NCI-H2029 (cell line): ENCODE measurements around the gene RSPO4.

Source experiments
- DNase-seq: peaks from one replicate; lab custom pipeline; 2025; lab: John Stamatoyannopoulos, UW

RSPO4 gene

GRCh38 chr20:942611-943010 is 59.5 kb downstream of the RSPO4 start:
- DNase-seq = no peak

GRCh38 chr20:940926-941325 is 61.2 kb downstream of the RSPO4 start:
- no peak for DNase-seq

DNA sequence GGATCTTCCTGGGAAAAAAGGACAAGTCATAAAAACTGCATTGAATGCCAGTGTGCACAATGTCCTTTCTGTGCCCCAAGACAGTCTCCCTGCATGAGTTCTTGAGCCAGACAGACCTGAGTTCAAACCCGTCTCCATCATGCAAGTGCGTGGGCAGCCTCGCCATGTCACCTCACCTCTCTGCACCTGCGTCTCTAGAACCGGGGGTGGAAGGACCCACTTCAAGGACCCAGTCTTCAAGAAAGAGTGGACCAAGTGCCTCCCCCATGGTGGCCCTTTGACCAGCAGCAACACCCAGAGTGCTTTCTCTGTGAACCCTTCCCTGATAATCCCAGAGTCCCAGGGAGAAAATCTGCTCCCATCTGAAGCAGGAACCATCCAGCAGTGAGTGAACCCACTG is 62.5 kb downstream of the RSPO4 start:
- DNase-seq = no peak

DNA sequence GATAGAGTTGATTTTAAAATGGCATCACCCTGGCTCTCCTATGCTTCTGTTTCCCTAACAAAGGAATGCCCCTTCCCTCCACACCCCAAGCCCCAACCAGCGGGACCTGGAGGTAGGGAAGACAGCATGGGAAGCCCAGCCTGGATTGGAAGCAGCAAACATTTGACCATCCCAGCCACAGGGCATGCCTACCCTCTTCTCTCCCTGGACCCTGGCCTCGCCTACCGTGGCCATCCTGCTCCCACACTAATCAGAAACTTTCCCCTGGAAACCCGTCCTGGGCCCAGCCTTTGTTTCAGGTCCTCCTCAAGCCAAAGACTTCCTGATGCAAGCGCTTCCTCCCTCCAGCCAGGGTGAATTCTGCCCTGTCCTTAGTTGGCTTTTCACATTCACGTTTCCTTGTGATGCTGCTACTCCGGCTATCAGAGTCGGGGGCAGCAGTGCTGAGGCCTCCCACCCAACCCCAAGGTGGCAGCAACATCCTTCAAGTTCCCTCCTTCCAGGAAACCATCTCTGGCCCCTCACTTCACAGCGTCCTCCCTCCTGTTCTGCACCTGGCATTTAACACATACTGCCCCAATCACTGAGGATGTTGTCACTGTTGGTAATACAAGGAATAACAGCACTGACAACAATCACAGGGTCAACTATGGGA is 67.8 kb downstream of the RSPO4 start:
- no peak for DNase-seq

- DNase-seq = no peak
Measured at GRCh38 chr20:933029-933428, 69.1 kb downstream of the RSPO4 start.

GRCh38 chr20:931401-931800 is 70.7 kb downstream of the RSPO4 start:
- DNase-seq = no peak

GRCh38 chr20:926670-927069 is 75.4 kb downstream of the RSPO4 start:
- no peak for DNase-seq

GRCh38 chr20:925516-925915 is 76.6 kb downstream of the RSPO4 start:
- DNase-seq = no peak

GRCh38 chr20:924639-925038 is 77.5 kb downstream of the RSPO4 start:
- no peak for DNase-seq

- no peak for DNase-seq
Measured at GRCh38 chr20:922781-923180, 79.3 kb downstream of the RSPO4 start.

GRCh38 chr20:921068-921467 is 81.0 kb downstream of the RSPO4 start:
- DNase-seq = no peak

DNA sequence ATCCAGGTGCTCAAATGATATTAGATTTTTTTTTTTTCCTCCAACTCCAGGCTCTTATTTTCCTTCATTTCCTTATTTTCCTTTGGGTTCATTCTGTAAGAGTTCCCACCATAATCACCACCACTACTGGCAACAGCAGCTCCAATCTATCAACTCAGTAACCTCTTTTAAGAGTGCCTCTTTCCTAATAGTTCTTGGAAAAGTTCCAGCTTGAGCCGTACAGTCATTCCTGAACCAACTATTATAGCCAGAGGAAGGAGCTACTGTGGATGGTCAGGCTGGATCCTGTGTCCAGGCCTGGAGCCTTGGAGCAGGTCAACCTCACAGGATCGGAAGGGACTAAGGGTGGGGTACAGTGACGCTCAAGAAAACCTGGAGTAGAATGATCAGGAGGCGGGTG is 81.8 kb downstream of the RSPO4 start:
- no peak for DNase-seq

- no peak for DNase-seq
Measured at GRCh38 chr20:919491-919916, 82.6 kb downstream of the RSPO4 start.

- DNase-seq = no peak
Measured at GRCh38 chr20:917416-917815, 84.7 kb downstream of the RSPO4 start.

GRCh38 chr20:916825-917224 is 85.3 kb downstream of the RSPO4 start:
- DNase-seq = no peak

GRCh38 chr20:916125-916799 is 85.8 kb downstream of the RSPO4 start, which contains the start of gene ANGPT4:
Gene ANGPT4, minus strand, starts transcription at chr20:916334. Its CDS starts 120 bp downstream, at chr20:916214.
- DNase-seq = no peak

- DNase-seq = no peak
Measured at GRCh38 chr20:914727-915498, 87.2 kb downstream of the RSPO4 start.

- no peak for DNase-seq
Measured at GRCh38 chr20:913306-913849, 88.7 kb downstream of the RSPO4 start.

DNA sequence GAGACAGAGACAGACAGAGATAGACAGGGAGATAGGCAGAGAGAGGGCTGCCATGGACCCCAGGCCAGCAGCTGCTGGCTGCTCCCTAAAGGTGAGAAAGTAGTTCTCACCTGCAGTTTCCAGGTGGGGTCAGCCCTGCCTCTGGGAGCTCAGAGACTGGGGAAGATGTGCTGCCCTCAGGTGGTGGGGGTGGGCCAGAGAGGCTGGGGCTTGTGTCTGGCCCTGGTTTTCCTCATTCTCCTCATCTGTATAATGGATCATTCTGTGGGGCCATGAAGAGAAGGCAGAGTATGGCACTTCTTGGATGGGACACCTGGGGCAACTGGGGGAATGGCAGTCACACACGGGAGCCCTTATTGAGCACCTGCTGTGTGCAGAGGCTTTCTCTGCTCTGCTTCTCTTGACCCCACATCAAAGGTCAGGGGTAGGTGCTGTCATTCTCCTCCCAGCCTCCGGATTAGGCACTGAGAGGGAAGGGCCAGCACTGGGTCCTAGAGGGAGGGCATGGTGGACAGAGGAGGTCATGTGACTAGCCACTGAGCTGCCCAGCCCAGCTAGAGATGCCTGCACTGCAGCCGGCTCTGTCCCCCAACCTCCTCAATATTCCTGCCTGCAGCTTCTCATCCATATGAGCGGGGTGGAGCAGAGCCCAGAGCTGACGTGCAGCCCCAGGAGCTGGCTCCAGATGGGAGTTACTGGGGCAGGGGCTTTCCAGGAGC is 90.1 kb downstream of the RSPO4 start:
- no peak for DNase-seq

- no peak for DNase-seq
Measured at GRCh38 chr20:910870-911770, 91.0 kb downstream of the RSPO4 start.
